Measurements from ENCODE around the gene KCNIP1.

KCNIP1 gene

GRCh38 chr5:170565072-170565471, 61.3 kb downstream of the KCNIP1 start:
- DNase-seq (ENCODE audit: low read depth): no peak

GRCh38 chr5:170569101-170569500, 65.3 kb downstream of the KCNIP1 start:
- no peak for DNase-seq (ENCODE audit: low read depth)

- DNase-seq (ENCODE audit: low read depth): no peak
These were observed 66.7 kb downstream of the KCNIP1 start for GRCh38 chr5:170570476-170570875.

- DNase-seq (ENCODE audit: low read depth): no peak
These were observed 67.5 kb downstream of the KCNIP1 start for GRCh38 chr5:170571281-170571731.

- no peak for DNase-seq (ENCODE audit: low read depth)
These were observed 68.3 kb downstream of the KCNIP1 start for GRCh38 chr5:170571875-170572852.

- no peak for DNase-seq (ENCODE audit: low read depth)
These were observed 69.3 kb downstream of the KCNIP1 start for GRCh38 chr5:170573114-170573513.

GRCh38 chr5:170573660-170574059, 69.8 kb downstream of the KCNIP1 start:
- no peak for DNase-seq (ENCODE audit: low read depth)

GRCh38 chr5:170576602-170577535, 73.0 kb downstream of the KCNIP1 start:
- no peak for DNase-seq (ENCODE audit: low read depth)

GRCh38 chr5:170579601-170580000, 75.8 kb downstream of the KCNIP1 start:
- DNase-seq (ENCODE audit: low read depth): no peak

GRCh38 chr5:170581211-170581610, 77.4 kb downstream of the KCNIP1 start:
- no peak for DNase-seq (ENCODE audit: low read depth)

GRCh38 chr5:170582644-170583330, 79.0 kb downstream of the KCNIP1 start:
- no peak for DNase-seq (ENCODE audit: low read depth)

- DNase-seq (ENCODE audit: low read depth): no peak
These were observed 80.2 kb downstream of the KCNIP1 start for GRCh38 chr5:170584003-170584402.

- no peak for DNase-seq (ENCODE audit: low read depth)
These were observed 80.7 kb downstream of the KCNIP1 start for GRCh38 chr5:170584450-170585058.

GRCh38 chr5:170585273-170585948, 81.6 kb downstream of the KCNIP1 start:
- DNase-seq (ENCODE audit: low read depth): no peak

- no peak for DNase-seq (ENCODE audit: low read depth)
These were observed 84.0 kb downstream of the KCNIP1 start for GRCh38 chr5:170587808-170588207.

GRCh38 chr5:170589643-170590042, 85.8 kb downstream of the KCNIP1 start:
- DNase-seq (ENCODE audit: low read depth): no peak

- DNase-seq (ENCODE audit: low read depth): no peak
These were observed 86.7 kb downstream of the KCNIP1 start for GRCh38 chr5:170590566-170590965.

GRCh38 chr5:170591054-170591453, 87.2 kb downstream of the KCNIP1 start:
- no peak for DNase-seq (ENCODE audit: low read depth)

GRCh38 chr5:170596482-170597044, 92.7 kb downstream of the KCNIP1 start:
- DNase-seq (ENCODE audit: low read depth): no peak

- no peak for DNase-seq (ENCODE audit: low read depth)
These were observed 93.4 kb downstream of the KCNIP1 start for GRCh38 chr5:170597109-170597751.
